OCI-LY1 (cell line): ENCODE results near the gene THOC5.

Source experiments
- H2AFZ ChIP-seq: fragments of 200-600 bp; sonication (generic), shearing (Covaris generic); 2 replicates; pipeline ENCODE4 v1.6.0; 2014; ENCODE audit warnings: antibody characterized with exemption, mild to moderate bottlenecking, low read length
- H3F3A ChIP-seq: fragments of 200-600 bp; sonication (generic), shearing (Covaris generic); 2 replicates; pipeline ENCODE4 v1.6.0; 2014; ENCODE audit warnings: mild to moderate bottlenecking, antibody characterized with exemption, low read length, moderate library complexity; ENCODE audit not compliant: insufficient read depth
- H3K27ac ChIP-seq: fragments of 200-600 bp; sonication (generic); 2 replicates; pipeline ENCODE4 v1.5.1; 2014; ENCODE audit warnings: low read length, mixed run types, mild to moderate bottlenecking, low read depth; ENCODE audit not compliant: poor library complexity, severe bottlenecking
- H3K27me3 ChIP-seq: fragments of 200-600 bp; sonication (generic); 2 replicates; pipeline ENCODE4 v1.6.0; 2014; ENCODE audit warnings: antibody characterized with exemption, mild to moderate bottlenecking, low read length, moderate library complexity; ENCODE audit not compliant: insufficient read depth
- H3K36me3 ChIP-seq: fragments of 200-600 bp; sonication (generic); 2 replicates; pipeline ENCODE4 v1.6.1; 2014; ENCODE audit warnings: mild to moderate bottlenecking, antibody characterized with exemption, low read length, moderate library complexity, mixed read lengths; ENCODE audit not compliant: insufficient read depth
- H3K4me1 ChIP-seq: fragments of 200-600 bp; sonication (generic); 2 replicates; pipeline ENCODE4 v1.5.1; 2014; ENCODE audit warnings: mild to moderate bottlenecking, low read length, moderate library complexity; ENCODE audit not compliant: insufficient read depth, severe bottlenecking
- H3K4me2 ChIP-seq: fragments of 200-600 bp; sonication (generic), shearing (Covaris generic); 2 replicates; pipeline ENCODE4 v1.6.1; 2014; ENCODE audit warnings: low read length
- H3K4me3 ChIP-seq: fragments of 200-600 bp; sonication (generic); 2 replicates; pipeline ENCODE4 v1.5.1; 2014; ENCODE audit warnings: low read length, low read depth, mild to moderate bottlenecking, mixed read lengths; ENCODE audit not compliant: poor library complexity, severe bottlenecking
- H3K79me2 ChIP-seq: fragments of 200-600 bp; shearing (Covaris generic); 2 replicates; pipeline ENCODE4 v1.6.1; 2016; ENCODE audit warnings: mixed run types, low read length, mixed read lengths; ENCODE audit not compliant: insufficient read depth
- H3K9ac ChIP-seq: fragments of 200-600 bp; sonication (generic), shearing (Covaris generic); 2 replicates; pipeline ENCODE4 v1.6.1; 2014; ENCODE audit warnings: mild to moderate bottlenecking, low read length, mixed read lengths
- H3K9me2 ChIP-seq: fragments of 200-600 bp; sonication (generic), shearing (Covaris generic); 2 replicates; pipeline ENCODE4 v1.6.1; 2014; ENCODE audit warnings: low read depth, mild to moderate bottlenecking, low read length, mixed read lengths
- H3K9me3 ChIP-seq: fragments of 200-600 bp; shearing (Covaris generic); 2 replicates; pipeline ENCODE4 v1.6.1; 2014; ENCODE audit warnings: low read length, mixed read lengths
- H4K20me1 ChIP-seq: fragments of 200-600 bp; sonication (generic), shearing (Covaris generic); 2 replicates; pipeline ENCODE4 v1.6.0; 2016; ENCODE audit warnings: mild to moderate bottlenecking, low read length; ENCODE audit not compliant: insufficient read depth
- CTCF ChIP-seq: fragments of 200-600 bp; sonication (generic), shearing (Covaris generic); IDR thresholded peaks from 2 replicates; pipeline ENCODE4 v1.5.1; 2017; ENCODE audit warnings: mild to moderate bottlenecking, antibody characterized with exemption, low read length, moderate library complexity, mixed read lengths
- EZH2 ChIP-seq: fragments of 200-600 bp; sonication (generic), shearing (Covaris generic); IDR thresholded peaks from 2 replicates; pipeline ENCODE4 v1.8.0; 2017; ENCODE audit warnings: borderline replicate concordance, mixed run types, mild to moderate bottlenecking, antibody characterized with exemption, low read length, moderate library complexity, mixed read lengths

The THOC5 gene

GRCh38 chr22:29464581-29464980, 89.0 kb downstream of the THOC5 start:
- Histone ChIP-seq H3K27ac (no peak overlapping the region), H3K9ac (no peak overlapping the region), H3K4me1 (no peaks in the 10 kb centered on the region), H4K20me1 (no peaks in the 10 kb centered on the region), H3K36me3 (no peaks in the 10 kb centered on the region), H3K9me3 (no peaks in the 10 kb centered on the region), H3K79me2 (no peaks in the 10 kb centered on the region), H3F3A (no peaks in the 10 kb centered on the region), H3K4me3 (no peak overlapping the region), H3K27me3 (no peaks in the 10 kb centered on the region), H3K4me2 (no peak overlapping the region), H3K9me2 (no peaks in the 10 kb centered on the region), H2AFZ (no peak overlapping the region)
- TF ChIP-seq EZH2 (no peak), CTCF (no peak)

GRCh38 chr22:29463629-29464028, 89.9 kb downstream of the THOC5 start:
- no peaks in the 10 kb centered on the region for H3F3A ChIP-seq
- no peak overlapping the region for H3K27ac ChIP-seq
- H3K27me3 ChIP-seq: no peaks in the 10 kb centered on the region

GRCh38 chr22:29461263-29461662, 92.3 kb downstream of the THOC5 start:
- no peaks in the 10 kb centered on the region for H4K20me1 ChIP-seq
- H3K9ac ChIP-seq: no peak overlapping the region
- H3K79me2 ChIP-seq: no peaks in the 10 kb centered on the region
- no peak overlapping the region for H3K27ac ChIP-seq
- no peak for TF ChIP-seq CTCF
- no peak for TF ChIP-seq EZH2
- H3K4me2 ChIP-seq: no peak overlapping the region
- H3K9me2 ChIP-seq: no peaks in the 10 kb centered on the region
- no peak overlapping the region for H2AFZ ChIP-seq
- H3K4me3 ChIP-seq: no peak overlapping the region
- no peaks in the 10 kb centered on the region for H3K9me3 ChIP-seq
- no peaks in the 10 kb centered on the region for H3K27me3 ChIP-seq
- H3K4me1 ChIP-seq: no peaks in the 10 kb centered on the region
- H3F3A ChIP-seq: no peaks in the 10 kb centered on the region
- H3K36me3 ChIP-seq: no peaks in the 10 kb centered on the region

More at GRCh38 chr22:29463629-29464028, 89.9 kb downstream of the THOC5 start:
- no peaks in the 10 kb centered on the region for H4K20me1 ChIP-seq
- H3K9me2 ChIP-seq: no peaks in the 10 kb centered on the region
- no peaks in the 10 kb centered on the region for H3K36me3 ChIP-seq
- no peak overlapping the region for H2AFZ ChIP-seq
- H3K4me3 ChIP-seq: no peak overlapping the region
- TF ChIP-seq CTCF (no peak), EZH2 (no peak)
- no peaks in the 10 kb centered on the region for H3K4me1 ChIP-seq
- H3K4me2 ChIP-seq: no peak overlapping the region
- H3K9ac ChIP-seq: no peak overlapping the region
- H3K9me3 ChIP-seq: no peaks in the 10 kb centered on the region
- H3K79me2 ChIP-seq: no peaks in the 10 kb centered on the region
